ENCODE measurements around the gene RAD51B. TPM values are rescaled to one million over a fixed set of nuclear protein-coding genes. Genes with fewer than 3 reads are reported as not detected.

RAD51B gene
- total and polyA plus RNA-seq, 7 donors = 2.4 to 24.4 (median 7.1) TPM

GRCh38 chr14:68559949-68560348, 740.4 kb downstream of the RAD51B start:
- no peak for TF ChIP-seq EP300 (IDR thresholded peaks at IDR 0.05)
- Histone ChIP-seq H3K4me1 (peaks cover 0 to 47% (median 33%) of the 10 kb centered on the region in 4 donors), H3K9me3 (no peaks in the 10 kb centered on the region), H3K4me3 (no peak overlapping the region), H3K27ac (no peak overlapping the region), H3K36me3 (no peaks in the 10 kb centered on the region), H3K27me3 (no peaks in the 10 kb centered on the region)
- 90 to 91% methylated on average over 5 of the region's 5 CpGs for WGBS, 2 donors
- DNase-seq = no peak
- intact Hi-C loops (cut with DNase I) = no loop called here

- peak; percentile 68 for DNase-seq
- no peaks in the 10 kb centered on the region for H3K9me3 ChIP-seq
- H3K27me3 ChIP-seq = no peaks in the 10 kb centered on the region
- H3K4me3 ChIP-seq = no peak overlapping the region
- TF ChIP-seq POLR2AphosphoS5 (IDR thresholded peaks at IDR 0.05) = no peak
- no peak for TF ChIP-seq POLR2A (IDR thresholded peaks at IDR 0.05)
- no peak for TF ChIP-seq CTCF (IDR thresholded peaks at IDR 0.05)
- TF ChIP-seq EP300 (IDR thresholded peaks at IDR 0.05) = no peak
- intact Hi-C loops (cut with DNase I) = no loop called here
- WGBS, 2 donors = 82% methylated on average over 10 of the region's 10 CpGs
- H3K4me1 ChIP-seq = peaks cover 0 to 43% (median 26%) of the 10 kb centered on the region in 4 donors
- H3K27ac ChIP-seq = peak overlapping the region; percentile 2 to 63 (median 36)
- no peaks in the 10 kb centered on the region for H3K36me3 ChIP-seq
Observed at GRCh38 chr14:68561531-68562007, 742.0 kb downstream of the RAD51B start.

GRCh38 chr14:68562911-68563250, 743.3 kb downstream of the RAD51B start:
- Histone ChIP-seq H3K27ac (peak overlapping the region; percentile 56 to 63 (median 62)), H3K36me3 (no peaks in the 10 kb centered on the region), H3K4me1 (peaks cover 0 to 43% (median 26%) of the 10 kb centered on the region in 4 donors), H3K9me3 (no peaks in the 10 kb centered on the region), H3K4me3 (no peak overlapping the region), H3K27me3 (no peaks in the 10 kb centered on the region)
- 93 to 97% methylated on average over 9 of the region's 9 CpGs for WGBS, 2 donors
- TF ChIP-seq POLR2AphosphoS5 (IDR thresholded peaks at IDR 0.05) (no peak), CTCF (IDR thresholded peaks at IDR 0.05) (no peak), EP300 (IDR thresholded peaks at IDR 0.05) (no peak), POLR2A (IDR thresholded peaks at IDR 0.05) (no peak)
- no peak for DNase-seq
- intact Hi-C loops (cut with DNase I) = no loop called here

GRCh38 chr14:68563251-68564131, 743.9 kb downstream of the RAD51B start:
- DNase-seq = no peak
- Histone ChIP-seq H3K36me3 (no peaks in the 10 kb centered on the region), H3K9me3 (no peaks in the 10 kb centered on the region), H3K27me3 (no peaks in the 10 kb centered on the region), H3K4me3 (no peak overlapping the region), H3K27ac (peak overlapping the region; percentile 56 to 63 (median 62)), H3K4me1 (peaks cover 0 to 44% (median 27%) of the 10 kb centered on the region in 4 donors)
- intact Hi-C loops (cut with DNase I) = no loop called here
- no peak for TF ChIP-seq POLR2AphosphoS5 (IDR thresholded peaks at IDR 0.05)
- TF ChIP-seq EP300 (IDR thresholded peaks at IDR 0.05) = no peak
- no peak for TF ChIP-seq CTCF (IDR thresholded peaks at IDR 0.05)
- TF ChIP-seq POLR2A (IDR thresholded peaks at IDR 0.05) = no peak
- WGBS, 2 donors = 59 to 81% methylated on average over 21 of the region's 21 CpGs

- 85 to 91% methylated on average over 18 of the region's 18 CpGs for WGBS, 2 donors
- intact Hi-C loops (cut with DNase I) = no loop called here
Observed at GRCh38 chr14:68564191-68564825, 744.7 kb downstream of the RAD51B start.

More at GRCh38 chr14:68564191-68564825, 744.7 kb downstream of the RAD51B start:
- H3K27me3 ChIP-seq = no peaks in the 10 kb centered on the region
- H3K4me1 ChIP-seq = peaks cover 0 to 52% (median 28%) of the 10 kb centered on the region in 4 donors
- DNase-seq = no peak
- H3K4me3 ChIP-seq = no peak overlapping the region
- H3K27ac ChIP-seq = peak overlapping the region; percentile 56 to 63 (median 62)
- no peaks in the 10 kb centered on the region for H3K36me3 ChIP-seq
- no peaks in the 10 kb centered on the region for H3K9me3 ChIP-seq
- TF ChIP-seq CTCF (IDR thresholded peaks at IDR 0.05) (no peak), POLR2A (IDR thresholded peaks at IDR 0.05) (no peak)
